Jurkat, Clone E6-1 (cell line): ENCODE results near the gene TTYH1.
A peak's percentile ranks its signal among the peaks of the same experiment; 100 is the strongest.

ENCODE experiments used
- DNase-seq: peaks from one replicate; pipeline ENCODE4 v3.0.0-alpha.2; 2011; ENCODE audit warnings: low read depth, low spot score
- H3K4me3 ChIP-seq: 2 replicates; pipeline ENCODE4 v1.5.1; 2011; ENCODE audit warnings: mild to moderate bottlenecking, low read length, control low read depth, moderate library complexity

The TTYH1 gene

DNA sequence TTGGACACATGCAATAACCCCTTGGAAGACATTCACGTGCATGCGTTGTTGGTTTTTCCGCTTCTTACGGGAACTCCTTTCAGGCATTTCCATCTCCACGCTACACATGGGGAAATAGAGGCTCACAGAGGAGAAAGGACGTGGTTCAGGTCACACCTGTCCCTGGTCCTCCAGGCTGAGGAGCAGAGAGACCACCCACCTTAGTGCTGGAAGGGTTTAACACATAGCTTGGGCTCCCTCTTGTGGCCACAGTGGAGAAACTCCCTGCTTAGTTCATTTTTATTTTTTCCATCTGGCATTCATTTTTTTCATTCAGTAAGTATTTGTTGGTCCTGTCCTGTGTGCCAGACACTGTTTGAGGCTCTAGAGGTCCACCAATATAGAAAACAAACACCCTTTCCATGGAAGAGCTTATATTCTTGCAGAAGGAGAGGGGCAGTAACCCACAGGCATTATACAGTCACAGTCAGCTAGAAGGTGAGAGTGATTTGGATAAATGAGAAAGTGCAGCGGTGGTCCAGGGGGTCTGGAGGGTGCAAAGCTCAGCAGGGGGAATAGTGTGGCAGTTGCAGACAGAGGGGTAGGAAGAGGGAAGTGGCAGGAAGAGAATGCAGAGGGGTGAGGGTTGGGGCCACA lies 24.2 kb upstream of the TTYH1 start:
- no peak overlapping the region for H3K4me3 ChIP-seq
- DNase-seq = peak; percentile 88

DNA sequence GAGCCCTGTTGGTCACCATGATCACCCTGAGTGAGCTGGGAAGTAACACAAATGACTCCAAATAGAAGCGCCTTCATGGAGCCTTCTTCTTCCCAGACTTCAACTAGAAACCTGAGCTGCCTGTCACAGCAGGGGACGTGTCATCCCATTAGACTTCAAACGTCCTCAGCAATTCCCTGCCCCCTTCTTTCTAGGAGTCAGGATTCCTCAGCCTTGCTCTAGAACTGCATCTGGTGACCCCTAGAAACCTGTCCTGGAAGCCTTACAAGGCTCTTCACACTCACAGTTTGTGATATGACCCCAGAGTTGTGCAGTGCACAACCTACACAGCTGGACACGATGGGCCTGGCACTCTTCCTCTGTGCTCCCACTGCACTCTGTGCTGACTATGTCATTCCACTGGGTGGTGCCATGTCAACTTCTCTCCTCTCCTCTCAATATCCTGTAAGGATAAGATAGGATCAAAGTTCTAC lies 23.6 kb upstream of the TTYH1 start:
- no peak for DNase-seq
- H3K4me3 ChIP-seq = no peak overlapping the region

DNA sequence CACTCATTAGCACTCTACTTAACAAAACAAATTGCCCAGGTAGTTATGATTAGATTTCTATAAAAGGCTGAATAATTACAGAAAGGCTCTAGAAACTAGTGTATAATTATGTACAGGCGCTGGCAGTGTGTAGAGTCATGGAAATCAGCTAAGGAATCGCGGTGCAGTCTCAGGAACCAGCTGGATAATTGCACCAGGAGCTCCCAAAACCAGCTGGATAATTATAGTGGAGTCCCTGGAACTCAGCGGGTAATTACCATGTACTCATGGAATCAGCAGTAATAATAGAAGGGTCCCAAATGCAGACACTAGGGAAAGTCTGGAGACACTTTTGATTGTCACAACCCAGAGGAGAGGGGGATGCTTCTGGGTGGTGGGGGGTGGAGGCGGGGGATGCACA lies 23.2 kb upstream of the TTYH1 start:
- DNase-seq = no peak
- H3K4me3 ChIP-seq = no peak overlapping the region

- DNase-seq = no peak
- no peak overlapping the region for H3K4me3 ChIP-seq
Observed at GRCh38 chr19:54393381-54393780, 21.9 kb upstream of the TTYH1 start.

DNA sequence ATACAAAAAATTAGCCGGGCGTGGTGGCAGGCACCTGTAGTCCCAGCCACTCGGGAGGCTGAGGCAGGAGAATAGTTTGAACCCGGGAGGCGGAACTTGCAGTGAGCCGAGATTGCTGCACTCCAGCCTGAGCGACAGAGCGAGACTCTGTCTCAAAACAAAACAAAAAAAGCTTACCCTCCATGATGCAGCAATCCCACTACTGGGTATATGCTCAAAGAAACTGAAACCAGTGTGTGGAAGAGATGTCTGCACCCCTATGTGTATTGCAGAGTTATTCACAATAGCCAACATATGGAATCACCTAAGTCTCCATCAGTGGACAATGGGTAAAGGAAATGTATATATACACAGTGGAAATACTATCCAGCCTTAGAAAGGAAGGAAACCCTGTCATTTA lies 19.6 kb upstream of the TTYH1 start:
- no peak for DNase-seq
- H3K4me3 ChIP-seq = no peak overlapping the region

GRCh38 chr19:54399189-54399588 lies 16.1 kb upstream of the TTYH1 start:
- DNase-seq = no peak
- no peak overlapping the region for H3K4me3 ChIP-seq

GRCh38 chr19:54400913-54401312 lies 14.4 kb upstream of the TTYH1 start:
- no peak overlapping the region for H3K4me3 ChIP-seq
- DNase-seq = no peak

DNA sequence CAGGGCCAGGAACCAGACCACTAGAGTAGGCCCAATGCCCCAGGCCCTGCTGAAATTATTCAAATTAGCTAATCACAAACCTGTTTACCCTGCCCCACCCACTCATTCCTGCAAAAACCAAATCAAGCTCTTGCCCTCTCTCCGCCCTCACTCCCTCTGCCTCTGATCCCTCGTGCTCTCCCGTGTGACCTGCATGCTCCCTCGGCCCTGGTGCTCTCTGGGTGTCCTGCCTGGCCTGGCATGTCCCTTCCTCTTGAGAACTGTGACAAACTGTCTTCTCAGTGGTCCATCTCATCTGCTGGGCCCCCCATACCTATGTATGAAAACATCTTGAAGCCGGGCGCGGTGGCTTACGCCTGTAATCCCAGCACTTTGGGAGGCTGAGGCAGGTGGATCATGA lies 12.2 kb upstream of the TTYH1 start:
- H3K4me3 ChIP-seq = no peak overlapping the region
- DNase-seq = no peak

DNA sequence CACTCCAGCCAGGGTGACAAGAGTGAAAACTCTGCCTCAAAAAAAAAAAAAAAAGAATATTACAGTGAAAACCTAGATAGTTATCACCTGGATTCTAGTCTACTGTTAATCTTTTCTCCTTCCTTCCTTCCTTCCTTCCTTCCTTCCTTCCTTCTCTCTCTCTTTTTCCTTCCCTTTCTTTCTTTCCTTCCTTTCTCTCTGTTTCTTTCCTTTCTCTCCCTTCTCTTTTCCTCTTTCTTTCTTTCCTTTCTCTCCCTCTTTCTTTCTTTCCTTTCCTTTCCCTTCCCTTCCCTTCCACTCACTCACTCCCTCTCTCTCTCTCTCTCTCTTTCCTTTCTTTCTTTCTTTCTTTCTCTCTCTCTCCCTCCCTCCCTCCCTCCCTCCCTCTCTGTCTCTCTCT lies 9.6 kb upstream of the TTYH1 start:
- DNase-seq = no peak
- H3K4me3 ChIP-seq = no peak overlapping the region

- no peak for DNase-seq
- H3K4me3 ChIP-seq = no peak overlapping the region
Observed at GRCh38 chr19:54407780-54408179, 7.5 kb upstream of the TTYH1 start.

DNA sequence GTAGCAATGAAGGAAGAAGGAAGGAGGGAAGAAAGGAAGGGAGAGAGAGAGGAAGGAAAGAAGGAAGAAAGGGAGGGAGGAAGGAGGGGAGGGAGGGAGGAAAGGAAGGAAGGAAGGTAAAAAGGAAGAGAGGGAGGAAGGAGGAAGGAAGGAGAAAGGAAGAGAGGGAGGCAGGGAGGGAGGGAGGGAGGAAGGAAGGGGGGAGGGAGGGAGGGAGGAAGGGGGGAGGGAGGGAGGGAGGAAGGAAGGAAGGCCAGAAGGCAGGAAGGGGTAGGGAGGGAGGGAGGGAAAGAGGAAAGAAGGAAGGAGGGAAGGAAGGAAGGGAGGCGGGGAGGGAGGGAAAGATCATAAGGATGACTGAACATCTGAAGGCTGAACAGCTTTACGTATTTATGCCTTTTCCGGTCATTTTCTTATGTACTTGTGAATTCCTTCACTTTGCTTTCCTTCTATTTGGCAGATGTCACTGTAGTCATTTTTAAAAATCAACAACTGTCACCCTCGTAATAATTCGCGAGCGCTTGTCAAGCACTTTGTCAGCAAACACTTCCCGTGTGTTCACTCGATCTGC lies 6.7 kb upstream of the TTYH1 start:
- no peak overlapping the region for H3K4me3 ChIP-seq

GRCh38 chr19:54411033-54411432 lies 4.2 kb upstream of the TTYH1 start:
- no peak for DNase-seq
- H3K4me3 ChIP-seq = no peak overlapping the region

More for the DNA sequence above, 6.7 kb upstream of the TTYH1 start:
- no peak for DNase-seq

DNA sequence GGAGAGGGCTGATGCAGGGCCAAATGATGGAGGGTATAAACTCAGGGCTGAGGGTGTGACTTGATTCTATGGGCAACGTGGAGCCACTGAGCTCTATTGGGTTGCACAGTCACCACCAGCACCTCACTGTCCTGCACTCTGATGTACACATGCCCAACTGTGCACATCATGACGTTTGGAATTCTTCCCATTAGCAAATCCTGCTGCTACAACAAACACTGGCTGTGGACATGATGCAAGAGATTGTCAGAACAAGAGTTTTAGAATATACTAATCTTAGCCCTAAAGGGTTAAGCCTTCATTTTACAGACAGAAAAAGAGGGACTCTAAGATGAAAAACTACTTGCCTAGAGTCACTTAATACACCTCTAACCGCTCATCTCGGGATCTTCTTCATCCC lies 2.4 kb upstream of the TTYH1 start:
- DNase-seq = no peak
- no peak overlapping the region for H3K4me3 ChIP-seq

- no peak for DNase-seq
- H3K4me3 ChIP-seq = no peak overlapping the region
Observed at GRCh38 chr19:54414156-54414555, 1.1 kb upstream of the TTYH1 start.

DNA sequence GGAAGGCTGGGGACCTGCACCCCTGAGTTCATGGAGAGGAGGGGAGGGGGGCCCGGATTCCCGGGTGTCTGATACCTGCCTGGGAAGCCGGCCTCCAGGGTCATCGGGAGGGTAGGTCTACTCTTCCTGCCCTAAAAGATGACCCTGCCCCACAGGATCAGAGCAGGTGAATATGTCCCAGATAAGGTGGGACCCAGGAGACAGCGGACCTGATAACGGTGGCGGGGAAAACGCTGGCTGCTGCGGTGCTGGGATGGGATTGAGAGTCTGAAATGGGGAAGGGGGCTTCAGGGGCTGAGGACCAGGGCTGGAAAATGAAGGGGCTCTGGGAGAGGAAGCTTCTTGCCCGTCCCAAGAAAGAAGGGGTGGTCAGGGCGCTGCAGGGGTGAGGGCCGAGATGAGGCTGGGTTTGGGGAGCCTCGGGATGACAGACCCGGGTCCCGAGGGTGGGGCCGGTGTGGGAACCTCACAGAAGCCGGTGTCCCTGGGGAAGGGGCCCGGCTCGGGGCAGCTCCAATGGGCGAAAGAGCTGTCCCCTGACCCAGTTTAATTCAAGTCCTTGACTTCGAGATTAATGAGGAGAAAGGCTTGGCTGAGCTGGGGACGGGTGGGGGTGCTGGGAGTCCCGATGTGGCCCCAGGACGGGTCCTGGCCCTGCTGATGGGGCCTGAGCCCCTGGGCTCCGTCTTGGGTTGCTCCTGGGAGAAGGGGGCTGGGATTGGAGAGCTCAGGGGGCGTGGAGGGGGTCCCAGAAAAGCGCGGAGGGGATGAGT lies 823 bp downstream of the TTYH1 start:
- H3K4me3 ChIP-seq = no peak overlapping the region
- no peak for DNase-seq

- no peak overlapping the region for H3K4me3 ChIP-seq
- DNase-seq = no peak
Observed at GRCh38 chr19:54416695-54417491, 1.6 kb downstream of the TTYH1 start.

- DNase-seq = no peak
- H3K4me3 ChIP-seq = no peak overlapping the region
Observed at GRCh38 chr19:54418030-54418929, 3.0 kb downstream of the TTYH1 start.

DNA sequence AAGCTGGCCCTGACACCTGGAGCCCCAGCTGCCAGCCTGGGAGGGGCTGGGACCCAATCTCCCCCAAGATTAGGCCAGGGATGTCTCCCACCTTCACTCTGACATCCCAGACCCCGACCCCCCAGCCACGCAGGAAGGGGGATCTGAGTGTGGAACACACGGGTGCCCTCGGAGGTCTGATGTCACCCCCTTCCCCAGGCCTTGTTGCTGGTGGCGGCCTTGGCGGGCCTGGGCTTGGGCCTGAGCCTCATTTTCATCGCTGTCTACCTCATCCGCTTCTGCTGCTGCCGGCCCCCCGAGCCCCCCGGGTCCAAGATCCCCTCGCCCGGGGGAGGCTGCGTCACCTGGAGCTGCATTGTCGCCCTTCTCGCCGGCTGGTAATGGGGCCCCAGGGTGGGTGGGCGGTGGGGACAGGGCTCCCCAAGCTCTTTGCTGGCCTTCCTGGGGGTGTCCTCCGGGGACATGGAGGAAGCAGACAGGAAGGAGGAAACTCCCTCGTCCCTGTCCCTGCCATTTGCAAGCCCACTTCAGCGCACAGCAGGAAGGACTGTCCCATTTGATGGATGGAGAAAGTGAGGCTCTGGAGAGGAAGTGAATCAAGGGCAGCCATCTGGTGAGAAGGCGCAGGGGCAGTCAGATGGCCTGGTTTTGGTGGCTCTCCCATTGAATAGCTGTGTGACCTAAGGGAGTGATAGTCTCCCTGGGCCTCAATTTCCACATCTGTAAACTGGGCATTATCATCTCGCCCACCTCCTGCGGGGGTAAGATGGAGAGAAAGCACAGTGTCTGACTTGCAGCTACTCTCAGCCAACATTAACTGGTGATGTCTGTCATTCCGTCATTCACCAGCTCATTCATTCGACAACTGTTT lies 3.9 kb downstream of the TTYH1 start:
- DNase-seq = no peak
- H3K4me3 ChIP-seq = no peak overlapping the region
